GM12878 (cell line): ENCODE measurements around the gene ADIG. TPM values are rescaled to one million over a fixed set of nuclear protein-coding genes. Genes with fewer than 3 reads are reported as not detected.

Experiments
- ATAC-seq: fragments of 200-7000 bp; cut with Tn5 transposase; 3 replicates; pipeline ENCODE4 v1.9.1; 2020; ENCODE audit warnings: mild to moderate bottlenecking, moderate library complexity
- BruUV-seq: library from RNA; stranded (reverse); fragments of 400-500 nt; replicated peaks from 2 replicates; lab custom pipeline; 2021; lab: Mats Ljungman, UMichigan
- CTCF ChIA-PET: fragments of 300-600 bp; sonication (Branson Sonifier 250); formaldehyde crosslinking; extraction: SDS; loops from one replicate; lab custom pipeline; 2021; ENCODE audit warnings: inconsistent platforms; lab: Yijun Ruan, JAX
- POLR2A ChIA-PET: fragments of 350-600 bp; formaldehyde crosslinking; extraction: SDS; loops from one replicate; lab custom pipeline; 2021; ENCODE audit warnings: inconsistent platforms; lab: Charles Lee
- RAD21 ChIA-PET: fragments of 300-600 bp; sonication (Branson Sonifier 250); formaldehyde crosslinking; loops from one replicate; lab custom pipeline; 2023; ENCODE audit warnings: antibody characterized with exemption; ENCODE audit not compliant: unreplicated experiment; lab: Charles Lee
- SMC1A ChIA-PET: fragments of 300-600 bp; sonication (Branson Sonifier 250); formaldehyde crosslinking; loops from one replicate; lab custom pipeline; 2023; ENCODE audit not compliant: unreplicated experiment, uncharacterized antibody; lab: Charles Lee
- DNase-seq: peaks from one replicate; pipeline ENCODE4 v3.0.0-alpha.2; 2011; ENCODE audit warnings: low read depth, low spot score
- FAIRE-seq: peaks from 3 replicates; lab custom pipeline; 2011; peaks lifted over from hg19 to GRCh38; lab: Jason Lieb, UNC
- H2AFZ ChIP-seq: 2 replicates; pipeline ENCODE4 v1.6.0; 2011; ENCODE audit warnings: low read depth, low read length, control low read depth; ENCODE audit not compliant: control insufficient read depth
- H3K27ac ChIP-seq: 2 replicates; pipeline ENCODE4 v1.5.1; 2011; ENCODE audit warnings: control low read depth; ENCODE audit not compliant: control insufficient read depth, insufficient read depth
- H3K27me3 ChIP-seq, 2 experiments: replicated peaks in 1 of 2; 2 replicates each; pipeline versions ENCODE4 v1.6.0 to v1.6.1; 2011; ENCODE audit warnings: low read length in 1 of 2; ENCODE audit not compliant: control insufficient read depth in 2 of 2, insufficient read depth in 2 of 2
- H3K36me3 ChIP-seq, 2 experiments: 2 replicates each; pipeline ENCODE4 v1.5.1; 2011; ENCODE audit warnings: low read length in 1 of 2; ENCODE audit not compliant: control insufficient read depth in 2 of 2, insufficient read depth in 2 of 2
- H3K4me1 ChIP-seq: 2 replicates; pipeline ENCODE4 v1.6.1; 2011; ENCODE audit warnings: mild to moderate bottlenecking, low read length, moderate library complexity, mixed read lengths; ENCODE audit not compliant: control insufficient read depth, insufficient read depth
- H3K4me2 ChIP-seq: 2 replicates; pipeline ENCODE4 v1.6.0; 2011; ENCODE audit warnings: control low read depth; ENCODE audit not compliant: control insufficient read depth, insufficient read depth
- H3K4me3 ChIP-seq: fragments of 200-600 bp; sonication (generic); 2 replicates; pipeline ENCODE4 v1.5.1; 2016
- H3K79me2 ChIP-seq: 2 replicates; pipeline ENCODE4 v1.6.0; 2011; ENCODE audit warnings: low read length; ENCODE audit not compliant: control insufficient read depth, insufficient read depth
- H3K9ac ChIP-seq: 2 replicates; pipeline ENCODE4 v1.8.0; 2011; ENCODE audit warnings: low read length, control low read depth, mixed read lengths; ENCODE audit not compliant: control insufficient read depth, insufficient read depth
- H3K9me3 ChIP-seq: replicated peaks from 3 replicates; pipeline ENCODE4 v1.5.1; 2011; ENCODE audit warnings: mild to moderate bottlenecking, low read length; ENCODE audit not compliant: control insufficient read depth, insufficient read depth
- H4K20me1 ChIP-seq: 2 replicates; pipeline ENCODE4 v1.6.0; 2011; ENCODE audit not compliant: control insufficient read depth, insufficient read depth
- CBX5 ChIP-seq: sonication (generic); IDR thresholded peaks from 2 replicates; pipeline ENCODE4 v1.6.1; 2016; ENCODE audit warnings: low read depth, moderate library complexity, mild to moderate bottlenecking, inconsistent platforms
- JUNB ChIP-seq: IDR thresholded peaks from 2 replicates; pipeline ENCODE4 v1.6.1; 2016; ENCODE audit warnings: antibody characterized with exemption, mild to moderate bottlenecking
- LARP7 ChIP-seq: fragments of 450-650 bp; IDR thresholded peaks from 2 replicates; pipeline ENCODE4 v1.6.1; 2017; ENCODE audit warnings: mild to moderate bottlenecking
- RAD51 ChIP-seq: fragments of 450-650 bp; IDR thresholded peaks from 2 replicates; pipeline ENCODE4 v1.6.1; 2016; ENCODE audit warnings: moderate library complexity, mild to moderate bottlenecking, inconsistent platforms
- SMAD5 ChIP-seq: IDR thresholded peaks from 2 replicates; pipeline ENCODE4 v1.6.1; 2016; ENCODE audit warnings: antibody characterized with exemption, low read depth
- SP1 ChIP-seq: IDR thresholded peaks from one replicate; pipeline ENCODE4 v1.6.1; 2011; ENCODE audit warnings: low read depth, low read length
- YBX1 ChIP-seq: fragments of 450-650 bp; IDR thresholded peaks from 2 replicates; pipeline ENCODE4 v1.6.1; 2016; ENCODE audit warnings: antibody characterized with exemption
- ZNF274 ChIP-seq: IDR thresholded peaks from one replicate; pipeline ENCODE4 v1.8.0; 2011; ENCODE audit not compliant: insufficient read length, insufficient read depth
- WGBS: methylation state at CpG from one replicate; pipeline ENCODE4 v1.1.6; 2016; ENCODE audit warnings: low lambda C conversion rate; ENCODE audit not compliant: insufficient replicate concordance, insufficient coverage; ENCODE audit errors: missing lambda C conversion rate; 5-methylcytosine and 5-hydroxymethylcytosine counted together
- in situ Hi-C: fragments of 300-500 bp; cut with MboI; formaldehyde crosslinking; loops from 9 replicates; pipeline ENCODE4 v1.14.3; 2018; ENCODE audit warnings: mixed read lengths
- intact Hi-C: fragments of 100-400 bp; cut with micrococcal nuclease; formaldehyde crosslinking; loops from one replicate; pipeline ENCODE4 v1.14.2; 2022; ENCODE audit not compliant: unreplicated experiment
- polyA plus RNA-seq, 11 experiments: library from polyadenylated mRNA; depleted of rRNA in 4 of 11; unstranded in 6 of 11; stranded (reverse) in 5 of 11; fragments of >200 nt; fragmentation: Nextera tagmentation in 4 of 11; fragmentation: Illumina TruSeq in 1 of 11; extraction: Ambion mirVana in 4 of 11; extraction: Trizol in 1 of 11; gene quantifications; 1 replicate in 1 of 11; 2 replicates in 10 of 11; pipeline versions ENCODE4 v1.2.1 to v1.2.3, GENCODE V29; 2011 to 2016; ENCODE audit warnings: inconsistent platforms in 2 of 11, missing spikeins in 2 of 11, low read depth in 1 of 11
- total RNA-seq, 4 experiments: library from RNA; depleted of rRNA in 3 of 4; stranded (reverse); fragments of >200 nt in 3 of 4; fragmentation: Illumina TruSeq in 1 of 4; extraction: Trizol in 1 of 4; gene quantifications; 2 replicates each; pipeline versions ENCODE4 v1.2.1 to v1.2.3, GENCODE V29; 2013 to 2021
- TF ChIP-seq, protein P1 (sequence below): IDR thresholded peaks from 2 replicates; pipeline ENCODE4 v1.6.1; 2011; ENCODE audit warnings: low read depth, mild to moderate bottlenecking, low read length, moderate library complexity, borderline replicate concordance; ENCODE audit errors: extremely low read depth
- TF ChIP-seq, protein P2 (sequence below): fragments of 450-650 bp; IDR thresholded peaks from 2 replicates; pipeline ENCODE4 v1.6.1; 2016; ENCODE audit warnings: mild to moderate bottlenecking
- TF ChIP-seq, protein P3 (sequence below): fragments of 450-650 bp; IDR thresholded peaks from 2 replicates; pipeline ENCODE4 v1.6.1; 2017; ENCODE audit warnings: mild to moderate bottlenecking, moderate library complexity
- TF ChIP-seq, protein P4 (sequence below): fragments of 450-650 bp; IDR thresholded peaks from 2 replicates; pipeline ENCODE4 v1.6.1; 2017; ENCODE audit warnings: borderline replicate concordance
- TF ChIP-seq, protein P5 (sequence below): fragments of 450-650 bp; IDR thresholded peaks from 2 replicates; pipeline ENCODE4 v1.6.1; 2016; ENCODE audit warnings: mild to moderate bottlenecking, moderate library complexity, borderline replicate concordance

ADIG gene
- total and polyA plus RNA-seq, 10 of the 15 experiments (the other 5 are each of a cell fraction or from before 2014, with no cell fraction given): not detected

DNA sequence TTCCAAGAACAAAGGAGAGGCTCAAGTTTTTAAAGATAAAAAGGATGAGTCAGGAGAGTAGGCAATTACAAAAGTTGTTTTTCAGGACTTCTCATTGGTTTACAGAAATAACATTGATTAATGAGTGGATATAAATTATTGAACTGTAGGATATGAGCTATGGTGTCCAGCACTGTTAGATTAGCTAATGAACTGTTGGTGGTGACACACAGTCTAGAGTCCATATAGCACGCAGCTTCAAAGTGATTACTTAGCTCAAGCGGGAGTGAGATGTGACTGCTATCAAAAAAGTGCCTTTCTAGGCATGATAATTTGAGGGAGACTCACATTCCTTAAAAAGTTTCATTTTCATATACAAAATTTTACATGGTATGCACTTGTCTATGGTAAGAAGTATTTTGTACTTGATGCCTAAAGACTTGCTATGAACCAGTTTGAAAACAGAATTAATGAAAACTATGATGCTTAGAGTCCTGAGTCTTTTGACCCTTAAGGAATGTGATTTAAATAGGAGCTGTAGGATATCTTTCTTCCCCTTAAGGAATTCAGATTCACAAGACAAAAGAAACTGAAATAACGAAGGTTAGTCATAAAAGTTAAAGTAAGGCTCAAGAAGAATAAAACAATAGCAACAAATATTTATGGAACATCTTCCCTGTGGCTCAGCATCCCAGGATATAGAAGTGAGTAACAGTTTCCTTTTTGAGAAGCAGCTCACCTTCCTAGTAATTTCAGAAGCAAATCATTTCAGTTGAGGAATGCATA lies 22.2 kb upstream of the ADIG start:
- ChIA-PET POLR2A (no interaction called here), RAD21 (no interaction called here), CTCF (interaction anchor here (0.6 kb wide), 1 partner anchor 490 kb away, joined by 4 read pairs; no protein-coding TSS in a partner anchor), SMC1A (no interaction called here)
- no peak overlapping the region for H3K4me2 ChIP-seq
- DNase-seq (no peak), ATAC-seq (no peak), FAIRE-seq (no peak)
- in situ Hi-C loops (no loop called here), intact Hi-C loops (no loop called here)
- H4K20me1 ChIP-seq: no peaks in the 10 kb centered on the region
- H3K27me3 ChIP-seq: no peaks in the 10 kb centered on the region
- H3K27ac ChIP-seq: no peak overlapping the region
- peaks cover 0 to 18% of the 10 kb centered on the region in 2 experiments for H3K36me3 ChIP-seq
- no peak overlapping the region for H3K4me3 ChIP-seq
- H3K9me3 ChIP-seq: no peaks in the 10 kb centered on the region
- no TSS peak for BruUV-seq
- 97% methylated on average over 3 of the region's 3 CpGs for WGBS
- no peak overlapping the region for H2AFZ ChIP-seq
- H3K9ac ChIP-seq: no peak overlapping the region
- no peaks in the 10 kb centered on the region for H3K79me2 ChIP-seq
- no peaks in the 10 kb centered on the region for H3K4me1 ChIP-seq
- TF ChIP-seq, protein P1, sequence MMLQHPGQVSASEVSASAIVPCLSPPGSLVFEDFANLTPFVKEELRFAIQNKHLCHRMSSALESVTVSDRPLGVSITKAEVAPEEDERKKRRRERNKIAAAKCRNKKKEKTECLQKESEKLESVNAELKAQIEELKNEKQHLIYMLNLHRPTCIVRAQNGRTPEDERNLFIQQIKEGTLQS: no peak
- TF ChIP-seq, protein P2, sequence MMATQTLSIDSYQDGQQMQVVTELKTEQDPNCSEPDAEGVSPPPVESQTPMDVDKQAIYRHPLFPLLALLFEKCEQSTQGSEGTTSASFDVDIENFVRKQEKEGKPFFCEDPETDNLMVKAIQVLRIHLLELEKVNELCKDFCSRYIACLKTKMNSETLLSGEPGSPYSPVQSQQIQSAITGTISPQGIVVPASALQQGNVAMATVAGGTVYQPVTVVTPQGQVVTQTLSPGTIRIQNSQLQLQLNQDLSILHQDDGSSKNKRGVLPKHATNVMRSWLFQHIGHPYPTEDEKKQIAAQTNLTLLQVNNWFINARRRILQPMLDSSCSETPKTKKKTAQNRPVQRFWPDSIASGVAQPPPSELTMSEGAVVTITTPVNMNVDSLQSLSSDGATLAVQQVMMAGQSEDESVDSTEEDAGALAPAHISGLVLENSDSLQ: no peak
- no peak for TF ChIP-seq CBX5
- TF ChIP-seq, protein P3, sequence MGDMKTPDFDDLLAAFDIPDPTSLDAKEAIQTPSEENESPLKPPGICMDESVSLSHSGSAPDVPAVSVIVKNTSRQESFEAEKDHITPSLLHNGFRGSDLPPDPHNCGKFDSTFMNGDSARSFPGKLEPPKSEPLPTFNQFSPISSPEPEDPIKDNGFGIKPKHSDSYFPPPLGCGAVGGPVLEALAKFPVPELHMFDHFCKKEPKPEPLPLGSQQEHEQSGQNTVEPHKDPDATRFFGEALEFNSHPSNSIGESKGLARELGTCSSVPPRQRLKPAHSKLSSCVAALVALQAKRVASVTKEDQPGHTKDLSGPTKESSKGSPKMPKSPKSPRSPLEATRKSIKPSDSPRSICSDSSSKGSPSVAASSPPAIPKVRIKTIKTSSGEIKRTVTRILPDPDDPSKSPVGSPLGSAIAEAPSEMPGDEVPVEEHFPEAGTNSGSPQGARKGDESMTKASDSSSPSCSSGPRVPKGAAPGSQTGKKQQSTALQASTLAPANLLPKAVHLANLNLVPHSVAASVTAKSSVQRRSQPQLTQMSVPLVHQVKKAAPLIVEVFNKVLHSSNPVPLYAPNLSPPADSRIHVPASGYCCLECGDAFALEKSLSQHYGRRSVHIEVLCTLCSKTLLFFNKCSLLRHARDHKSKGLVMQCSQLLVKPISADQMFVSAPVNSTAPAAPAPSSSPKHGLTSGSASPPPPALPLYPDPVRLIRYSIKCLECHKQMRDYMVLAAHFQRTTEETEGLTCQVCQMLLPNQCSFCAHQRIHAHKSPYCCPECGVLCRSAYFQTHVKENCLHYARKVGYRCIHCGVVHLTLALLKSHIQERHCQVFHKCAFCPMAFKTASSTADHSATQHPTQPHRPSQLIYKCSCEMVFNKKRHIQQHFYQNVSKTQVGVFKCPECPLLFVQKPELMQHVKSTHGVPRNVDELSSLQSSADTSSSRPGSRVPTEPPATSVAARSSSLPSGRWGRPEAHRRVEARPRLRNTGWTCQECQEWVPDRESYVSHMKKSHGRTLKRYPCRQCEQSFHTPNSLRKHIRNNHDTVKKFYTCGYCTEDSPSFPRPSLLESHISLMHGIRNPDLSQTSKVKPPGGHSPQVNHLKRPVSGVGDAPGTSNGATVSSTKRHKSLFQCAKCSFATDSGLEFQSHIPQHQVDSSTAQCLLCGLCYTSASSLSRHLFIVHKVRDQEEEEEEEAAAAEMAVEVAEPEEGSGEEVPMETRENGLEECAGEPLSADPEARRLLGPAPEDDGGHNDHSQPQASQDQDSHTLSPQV: no peak
- TF ChIP-seq LARP7: no peak
- TF ChIP-seq JUNB: no peak
- TF ChIP-seq RAD51: no peak
- TF ChIP-seq SMAD5: no peak
- no peak for TF ChIP-seq YBX1
- TF ChIP-seq, protein P4, sequence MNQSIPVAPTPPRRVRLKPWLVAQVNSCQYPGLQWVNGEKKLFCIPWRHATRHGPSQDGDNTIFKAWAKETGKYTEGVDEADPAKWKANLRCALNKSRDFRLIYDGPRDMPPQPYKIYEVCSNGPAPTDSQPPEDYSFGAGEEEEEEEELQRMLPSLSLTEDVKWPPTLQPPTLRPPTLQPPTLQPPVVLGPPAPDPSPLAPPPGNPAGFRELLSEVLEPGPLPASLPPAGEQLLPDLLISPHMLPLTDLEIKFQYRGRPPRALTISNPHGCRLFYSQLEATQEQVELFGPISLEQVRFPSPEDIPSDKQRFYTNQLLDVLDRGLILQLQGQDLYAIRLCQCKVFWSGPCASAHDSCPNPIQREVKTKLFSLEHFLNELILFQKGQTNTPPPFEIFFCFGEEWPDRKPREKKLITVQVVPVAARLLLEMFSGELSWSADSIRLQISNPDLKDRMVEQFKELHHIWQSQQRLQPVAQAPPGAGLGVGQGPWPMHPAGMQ: no peak
- no peak for TF ChIP-seq ZNF274
- TF ChIP-seq SP1: no peak
- TF ChIP-seq, protein P5, sequence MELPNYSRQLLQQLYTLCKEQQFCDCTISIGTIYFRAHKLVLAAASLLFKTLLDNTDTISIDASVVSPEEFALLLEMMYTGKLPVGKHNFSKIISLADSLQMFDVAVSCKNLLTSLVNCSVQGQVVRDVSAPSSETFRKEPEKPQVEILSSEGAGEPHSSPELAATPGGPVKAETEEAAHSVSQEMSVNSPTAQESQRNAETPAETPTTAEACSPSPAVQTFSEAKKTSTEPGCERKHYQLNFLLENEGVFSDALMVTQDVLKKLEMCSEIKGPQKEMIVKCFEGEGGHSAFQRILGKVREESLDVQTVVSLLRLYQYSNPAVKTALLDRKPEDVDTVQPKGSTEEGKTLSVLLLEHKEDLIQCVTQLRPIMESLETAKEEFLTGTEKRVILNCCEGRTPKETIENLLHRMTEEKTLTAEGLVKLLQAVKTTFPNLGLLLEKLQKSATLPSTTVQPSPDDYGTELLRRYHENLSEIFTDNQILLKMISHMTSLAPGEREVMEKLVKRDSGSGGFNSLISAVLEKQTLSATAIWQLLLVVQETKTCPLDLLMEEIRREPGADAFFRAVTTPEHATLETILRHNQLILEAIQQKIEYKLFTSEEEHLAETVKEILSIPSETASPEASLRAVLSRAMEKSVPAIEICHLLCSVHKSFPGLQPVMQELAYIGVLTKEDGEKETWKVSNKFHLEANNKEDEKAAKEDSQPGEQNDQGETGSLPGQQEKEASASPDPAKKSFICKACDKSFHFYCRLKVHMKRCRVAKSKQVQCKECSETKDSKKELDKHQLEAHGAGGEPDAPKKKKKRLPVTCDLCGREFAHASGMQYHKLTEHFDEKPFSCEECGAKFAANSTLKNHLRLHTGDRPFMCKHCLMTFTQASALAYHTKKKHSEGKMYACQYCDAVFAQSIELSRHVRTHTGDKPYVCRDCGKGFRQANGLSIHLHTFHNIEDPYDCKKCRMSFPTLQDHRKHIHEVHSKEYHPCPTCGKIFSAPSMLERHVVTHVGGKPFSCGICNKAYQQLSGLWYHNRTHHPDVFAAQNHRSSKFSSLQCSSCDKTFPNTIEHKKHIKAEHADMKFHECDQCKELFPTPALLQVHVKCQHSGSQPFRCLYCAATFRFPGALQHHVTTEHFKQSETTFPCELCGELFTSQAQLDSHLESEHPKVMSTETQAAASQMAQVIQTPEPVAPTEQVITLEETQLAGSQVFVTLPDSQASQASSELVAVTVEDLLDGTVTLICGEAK: no peak
